ENCODE measurements around the gene LRRC53. TPM values are rescaled to one million over a fixed set of nuclear protein-coding genes. Genes with fewer than 3 reads are reported as not detected.

The LRRC53 gene
- total and polyA plus RNA-seq, 2 donors (not counting 1 experiment from before 2014, with no cell fraction given): not detected

GRCh38 chr1:74470936-74471335, 41.5 kb downstream of the LRRC53 start:
- Histone ChIP-seq H2AFZ (ENCODE audit: insufficient read depth, low read depth, low read length, poor library complexity, severe bottlenecking) (no peak overlapping the region), H3K27me3 (replicated peaks in 1 of 4; ENCODE audit: control extremely low read depth in 1 of 4, control insufficient read depth in 3 of 4, insufficient read depth in 4 of 4, low read length in 3 of 4) (no peaks in the 10 kb centered on the region), H4K20me1 (ENCODE audit: control insufficient read depth, insufficient read depth, low read length, poor library complexity, severe bottlenecking) (no peaks in the 10 kb centered on the region), H3K4me2 (replicated peaks; ENCODE audit: low read depth, low read length, poor library complexity, severe bottlenecking) (no peak overlapping the region), H3K36me3 (replicated peaks in 1 of 2; ENCODE audit: control extremely low read depth in 1 of 2, control insufficient read depth in 1 of 2, extremely low read depth in 1 of 2, insufficient read depth in 2 of 2, low read length in 1 of 2) (no peaks in the 10 kb centered on the region), H3K4me3 (ENCODE audit: control extremely low read depth in 1 of 5, extremely low read depth in 1 of 5, insufficient read depth in 1 of 5, low read depth in 2 of 5, low read length in 4 of 5) (no peak overlapping the region), H3K4me1 (ENCODE audit: control insufficient read depth in 2 of 2, insufficient read depth in 2 of 2, low read length in 2 of 2) (no peaks in the 10 kb centered on the region), H3K9ac (ENCODE audit: low read length) (no peak overlapping the region), H3K9me3 (ENCODE audit: control extremely low read depth in 1 of 3, control insufficient read depth in 2 of 3, insufficient read depth in 1 of 3, low read length in 2 of 3) (no peaks in the 10 kb centered on the region), H3K27ac (ENCODE audit: low read length in 2 of 2) (no peak overlapping the region), H3K79me2 (ENCODE audit: control insufficient read depth, insufficient read depth, low read length) (no peaks in the 10 kb centered on the region)
- intact Hi-C loops (cut with micrococcal nuclease): no loop called here
- Mint-ChIP-seq H3K4me3 (no peak overlapping the region), H3K4me1 (no peaks in the 10 kb centered on the region), H3K27ac (no peak overlapping the region), H3K27me3 (no peaks in the 10 kb centered on the region), H3K9me3 (ENCODE audit: insufficient read depth) (no peaks in the 10 kb centered on the region)
- TF ChIP-seq EZH2 (IDR thresholded peaks at IDR 0.05; ENCODE audit: borderline replicate concordance, insufficient read depth, low read depth, low read length, poor library complexity, severe bottlenecking) (no peak), CTCF (IDR thresholded peaks at IDR 0.05) (no peak)
- ATAC-seq (ENCODE audit: low read depth) (no peak), DNase-seq (no peak)
- ChIA-PET POLR2A (no interaction called here), CTCF (no interaction called here)
- 64% methylated on average over 3 of the region's 3 CpGs for WGBS (ENCODE audit: insufficient coverage)

- no peak overlapping the region for H3K27ac ChIP-seq (ENCODE audit: low read length in 2 of 2)
- WGBS (ENCODE audit: insufficient coverage): 69% methylated on average over 2 of the region's 3 CpGs
- H3K79me2 ChIP-seq (ENCODE audit: control insufficient read depth, insufficient read depth, low read length): no peaks in the 10 kb centered on the region
- Mint-ChIP-seq H3K9me3 (ENCODE audit: insufficient read depth) (no peaks in the 10 kb centered on the region), H3K4me3 (no peak overlapping the region), H3K4me1 (no peaks in the 10 kb centered on the region), H3K27ac (no peak overlapping the region), H3K27me3 (no peaks in the 10 kb centered on the region)
- ChIA-PET CTCF (interaction anchor here (0.7 to 1.8 kb wide), 2 partner anchors 11 to 219 kb away, joined by 3 to 6 read pairs; no protein-coding TSS in a partner anchor), POLR2A (no interaction called here)
- DNase-seq: no peak
- H3K27me3 ChIP-seq (replicated peaks in 1 of 4; ENCODE audit: control extremely low read depth in 1 of 4, control insufficient read depth in 3 of 4, insufficient read depth in 4 of 4, low read length in 3 of 4): no peaks in the 10 kb centered on the region
- no peak overlapping the region for H3K4me3 ChIP-seq (ENCODE audit: control extremely low read depth in 1 of 5, extremely low read depth in 1 of 5, insufficient read depth in 1 of 5, low read depth in 2 of 5, low read length in 4 of 5)
- TF ChIP-seq CTCF (IDR thresholded peaks at IDR 0.05) (no peak), EZH2 (IDR thresholded peaks at IDR 0.05; ENCODE audit: borderline replicate concordance, insufficient read depth, low read depth, low read length, poor library complexity, severe bottlenecking) (no peak)
- H3K9me3 ChIP-seq (ENCODE audit: control extremely low read depth in 1 of 3, control insufficient read depth in 2 of 3, insufficient read depth in 1 of 3, low read length in 2 of 3): peaks cover 0 to 3% (median 0%) of the 10 kb centered on the region in 3 donors
- no peak overlapping the region for H2AFZ ChIP-seq (ENCODE audit: insufficient read depth, low read depth, low read length, poor library complexity, severe bottlenecking)
- H3K4me1 ChIP-seq (ENCODE audit: control insufficient read depth in 2 of 2, insufficient read depth in 2 of 2, low read length in 2 of 2): no peaks in the 10 kb centered on the region
- H3K9ac ChIP-seq (ENCODE audit: low read length): no peak overlapping the region
- no peaks in the 10 kb centered on the region for H3K36me3 ChIP-seq (replicated peaks in 1 of 2; ENCODE audit: control extremely low read depth in 1 of 2, control insufficient read depth in 1 of 2, extremely low read depth in 1 of 2, insufficient read depth in 2 of 2, low read length in 1 of 2)
- no peak overlapping the region for H3K4me2 ChIP-seq (replicated peaks; ENCODE audit: low read depth, low read length, poor library complexity, severe bottlenecking)
- H4K20me1 ChIP-seq (ENCODE audit: control insufficient read depth, insufficient read depth, low read length, poor library complexity, severe bottlenecking): no peaks in the 10 kb centered on the region
- intact Hi-C loops (cut with micrococcal nuclease): no loop called here
- ATAC-seq (ENCODE audit: low read depth): no peak
Measured at GRCh38 chr1:74470251-74470650, 42.2 kb downstream of the LRRC53 start.
